Measurements from ENCODE around the gene SOBP.

DNA sequence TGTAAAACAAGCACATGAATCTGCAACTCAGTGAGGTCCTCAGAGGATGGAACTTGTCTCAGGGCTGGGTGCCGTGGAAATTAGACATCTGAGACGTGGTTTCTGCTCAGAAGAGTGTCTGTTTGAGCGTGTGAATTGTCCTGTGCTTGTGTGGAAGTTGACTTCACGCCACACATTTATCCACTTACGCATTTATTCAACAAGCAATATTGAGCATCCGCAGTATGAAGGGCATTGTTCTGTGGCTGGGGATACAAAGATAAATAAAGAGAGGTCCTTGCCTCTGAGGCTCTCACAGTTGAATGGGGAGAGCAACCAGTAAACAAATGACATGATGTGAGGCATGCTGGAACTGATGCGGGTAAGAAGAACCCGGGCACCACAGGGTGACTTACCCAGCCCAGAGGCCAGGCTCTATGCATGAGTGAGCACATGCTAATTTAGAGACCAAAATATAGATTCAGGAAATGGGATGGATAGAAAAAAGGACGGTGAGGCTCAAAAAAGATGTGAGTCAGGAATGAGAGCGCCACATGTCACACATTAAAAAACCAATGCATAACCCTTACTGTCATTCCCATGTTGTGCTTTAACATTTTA lies 60.4 kb downstream of the SOBP start:
- TF ChIP-seq CTCF (IDR thresholded peaks at IDR 0.05) (no peak), POLR2A (IDR thresholded peaks at IDR 0.05) (no peak)

All from esophagus squamous epithelium (tissue), 4 donors.